ENCODE results near the gene ADGRL1. TPM values are rescaled to one million over a fixed set of nuclear protein-coding genes. Genes with fewer than 3 reads are reported as not detected.
A peak's percentile ranks its signal among the peaks of the same experiment; 100 is the strongest.

Gene ADGRL1
- total and polyA plus RNA-seq, 10 of the 15 experiments (the other 5 are each of a cell fraction or from before 2014, with no cell fraction given): 0.05 to 4.8 (median 0.71) TPM

GRCh38 chr19:14136509-14137281, 69.3 kb downstream of the ADGRL1 start, which contains the start of gene ASF1B (continued):
- peak; percentile 47 to 60; a peak in 2 of 4 replicates for TF ChIP-seq BHLHE40 (IDR thresholded peaks at IDR 0.05; ENCODE audit: borderline replicate concordance in 1 of 2, low read depth in 2 of 2, low read length in 1 of 2)
- TF ChIP-seq EED (IDR thresholded peaks at IDR 0.05; ENCODE audit: low read depth): no peak; the same call in 1 of the 2 replicates
- TF ChIP-seq EGR1 (IDR thresholded peaks at IDR 0.05; ENCODE audit: borderline replicate concordance in 1 of 2, low read depth in 2 of 2, low read length in 2 of 2): no peak
- no peak for TF ChIP-seq ASH2L (IDR thresholded peaks at IDR 0.05; ENCODE audit: borderline replicate concordance, low read depth)
- TF ChIP-seq SMAD1 (IDR thresholded peaks at IDR 0.05; ENCODE audit: low read depth, partially characterized antibody): no peak
- TF ChIP-seq CBX5 (IDR thresholded peaks at IDR 0.05; ENCODE audit: low read depth): no peak
- no peak for TF ChIP-seq BCLAF1 (IDR thresholded peaks at IDR 0.05)
- peak; percentile 80; the same call in 1 of the 2 replicates for TF ChIP-seq CREB1 (IDR thresholded peaks at IDR 0.05; ENCODE audit: low read depth)
- peak; percentile 84 for TF ChIP-seq GABPA (IDR thresholded peaks at IDR 0.05; ENCODE audit: low read depth)
- no peak for TF ChIP-seq ZBTB33 (IDR thresholded peaks at IDR 0.05)
- TF ChIP-seq ATF7 (IDR thresholded peaks at IDR 0.05; ENCODE audit: low read depth): 0 out of 2 replicates have a peak, but pooled peaks have one; percentile 13
- TF ChIP-seq MLLT1 (IDR thresholded peaks at IDR 0.05): no peak
- TF ChIP-seq SIN3A (IDR thresholded peaks at IDR 0.05; ENCODE audit: low read depth, low read length): peak; percentile 99
- no peak for TF ChIP-seq JUND (IDR thresholded peaks at IDR 0.05; ENCODE audit: low read depth, low read length)
- TF ChIP-seq ZBTB11 (CRISPR knock-in tag; IDR thresholded peaks at IDR 0.05): no peak
- TF ChIP-seq E2F4 (IDR thresholded peaks at IDR 0.05; ENCODE audit: low read depth, low read length): peak; percentile 98

All from GM12878 (cell line).